Measurements from ENCODE around the gene EFNB3. TPM values are rescaled to one million over a fixed set of nuclear protein-coding genes. Genes with fewer than 3 reads are reported as not detected.
A peak's percentile ranks its signal among the peaks of the same experiment; 100 is the strongest.

Gene EFNB3
- total and polyA plus RNA-seq, 2 of the 8 experiments (the other 6 are each of a cell fraction or from before 2014, with no cell fraction given): 15.0 to 27.3 TPM

- Histone ChIP-seq H4K5ac (ENCODE audit: insufficient read length, low read depth, low read length) (no peak overlapping the region), H3K9me3 (ENCODE audit: insufficient read depth in 2 of 2, low read depth in 1 of 2, low read length in 1 of 2) (no peaks in the 10 kb centered on the region), H2BK5ac (ENCODE audit: low read depth, low read length) (no peak overlapping the region; the same call in none of the 2 replicates), H3K27ac (ENCODE audit: low read depth, low read length) (peak overlapping the region; percentile 80; the same call in 1 of the 2 replicates), H3K23me2 (ENCODE audit: low read depth, low read length) (peaks cover 19% of the 10 kb centered on the region; the same call in 1 of the 2 replicates), H2BK120ac (replicated peaks; ENCODE audit: low read depth, low read length) (no peak overlapping the region), H2BK15ac (ENCODE audit: low read length) (no peak overlapping the region), H3K9ac (replicated peaks in 1 of 4; ENCODE audit: extremely low read depth in 1 of 4, low read depth in 3 of 4, low read length in 3 of 4) (peak overlapping the region in 2 of 4 experiments; percentile 1 to 41; a peak in 4 of 7 replicates), H4K91ac (replicated peaks; ENCODE audit: insufficient read length, low read length) (no peak overlapping the region), H3K36me3 (ENCODE audit: control insufficient read depth in 2 of 4, insufficient read depth in 4 of 4, low read length in 3 of 4) (peaks cover 0 to 5% (median 2%) of the 10 kb centered on the region in 4 experiments; a peak in 3 of 8 replicates), H3K4me2 (ENCODE audit: insufficient read depth in 1 of 2, low read depth in 2 of 2, low read length in 2 of 2) (peak overlapping the region; percentile 82 to 90), H3K4me3 (ENCODE audit: extremely low read depth in 1 of 4, insufficient read depth in 2 of 4, low read depth in 3 of 4, low read length in 4 of 4) (peak overlapping the region; percentile 56 to 86 (median 66); a peak in 5 of 8 replicates), H2BK20ac (ENCODE audit: low read length) (no peak overlapping the region), H3K4me1 (replicated peaks in 1 of 4; ENCODE audit: control insufficient read depth in 3 of 4, insufficient read depth in 4 of 4, low read length in 3 of 4) (peaks cover 2 to 19% (median 16%) of the 10 kb centered on the region in 4 experiments), H3K79me2 (ENCODE audit: control insufficient read depth in 1 of 2, insufficient read depth in 2 of 2, low read length in 2 of 2) (no peaks in the 10 kb centered on the region), H3K14ac (ENCODE audit: insufficient read length) (no peak overlapping the region), H3K18ac (ENCODE audit: extremely low read depth, low read length) (no peak overlapping the region), H3K27me3 (replicated peaks in 1 of 4; ENCODE audit: control insufficient read depth in 3 of 4, extremely low read depth in 1 of 4, insufficient read depth in 3 of 4, low read length in 3 of 4) (peaks cover 0 to 3% (median 1%) of the 10 kb centered on the region in 4 experiments; a peak in 2 of 7 replicates), H2BK12ac (ENCODE audit: low read depth, low read length) (peak overlapping the region; percentile 60; the same call in 1 of the 2 replicates), H2AK5ac (ENCODE audit: low read depth, low read length) (no peak overlapping the region; the same call in 1 of the 2 replicates), H3K23ac (ENCODE audit: insufficient read length) (no peak overlapping the region), H3K4ac (replicated peaks; ENCODE audit: insufficient read length, low read depth, low read length) (no peak overlapping the region), H2AFZ (ENCODE audit: low read length) (no peak overlapping the region), H3K56ac (replicated peaks; ENCODE audit: insufficient read length, low read depth, low read length) (no peak overlapping the region), H3K79me1 (ENCODE audit: low read depth, low read length) (no peaks in the 10 kb centered on the region; the same call in 1 of the 2 replicates), H4K8ac (ENCODE audit: extremely low read depth, insufficient read depth, low read length) (no peak overlapping the region), H4K20me1 (replicated peaks in 1 of 2; ENCODE audit: control insufficient read depth in 1 of 2, insufficient read depth in 2 of 2, low read length in 2 of 2) (peaks cover 2 to 7% of the 10 kb centered on the region in 2 experiments)
- FAIRE-seq: peak; percentile 57
- peak; percentile 61 to 77 for DNase-seq (ENCODE audit: low read depth in 1 of 2, low spot score in 2 of 2)
- 10% methylated on average over 21 of the region's 24 CpGs; no CpG with 5 or more reads in 1 of the 2 experiments for WGBS, 2 experiments (ENCODE audit: extremely low coverage in 1 of 2, insufficient coverage in 1 of 2, insufficient read length in 1 of 2, insufficient replicate concordance in 2 of 2, low coverage in 1 of 2, low lambda C conversion rate in 2 of 2, missing lambda C conversion rate in 1 of 2)
- CTCF ChIA-PET (ENCODE audit: partially characterized antibody): interaction anchor here (0.6 to 9.2 kb wide), 15 partner anchors 8 to 292 kb away, joined by 3 to 85 read pairs (median 4); partner anchors contain the start of genes DNAH2, SOX15, TP53 and WRAP53
- POLR2A ChIA-PET (ENCODE audit: partially characterized antibody): interaction anchor here (0.6 to 11.4 kb wide), 21 partner anchors 8 to 1314 kb away, joined by 3 to 186 read pairs (median 5); partner anchors contain the start of genes ATP1B2, CNTROB, DNAH2 and SAT2
- TF ChIP-seq TAF1 (IDR thresholded peaks at IDR 0.05; ENCODE audit: low read depth, low read length): 0 out of 2 replicates have a peak, but pooled peaks have one; percentile 28
- TF ChIP-seq RAD21 (IDR thresholded peaks at IDR 0.05 in 1 of 2, conservative IDR thresholded peaks at IDR 0.05 in 1 of 2; ENCODE audit: low read depth in 2 of 2, low read length in 2 of 2): no peak
- TF ChIP-seq RXRA (IDR thresholded peaks at IDR 0.05; ENCODE audit: insufficient read depth, low read depth, low read length): no peak
- peak in 1 of 2 experiments; percentile 29; a peak in 1 of 3 replicates for TF ChIP-seq POLR2A (IDR thresholded peaks at IDR 0.05; ENCODE audit: control extremely low read depth in 1 of 2, low read depth in 2 of 2, low read length in 2 of 2)
- peak; percentile 42; the same call in 1 of the 2 replicates for TF ChIP-seq SP1 (IDR thresholded peaks at IDR 0.05; ENCODE audit: low read depth, low read length)
- no peak for TF ChIP-seq CTBP2 (IDR thresholded peaks at IDR 0.05; ENCODE audit: borderline replicate concordance, insufficient read depth, insufficient read length, low read length)
- no peak for TF ChIP-seq KDM1A (IDR thresholded peaks at IDR 0.05; ENCODE audit: borderline replicate concordance, low read length)
- TF ChIP-seq BRCA1 (IDR thresholded peaks at IDR 0.05; ENCODE audit: low read depth, low read length): no peak
- TF ChIP-seq SAP30 (IDR thresholded peaks at IDR 0.05; ENCODE audit: insufficient read depth, insufficient replicate concordance, low read length): peak; percentile 62
- 0 out of 2 replicates have a peak, but pooled peaks have one; percentile 35 for TF ChIP-seq POLR2AphosphoS5 (IDR thresholded peaks at IDR 0.05; ENCODE audit: low read depth, low read length)
These were observed 1.2 kb upstream of the EFNB3 start for GRCh38 chr17:7703584-7704479.

Data from H1 (cell line).